NCI-H526 (cell line): ENCODE data around the gene PIGW.

ENCODE experiments used
- DNase-seq, 2 experiments: peaks; one replicate each; lab custom pipeline; 2025; lab: John Stamatoyannopoulos, UW

PIGW gene

GRCh38 chr17:36545465-36546417, 11.0 kb downstream of the PIGW start:
- peak; percentile 91 to 98 for DNase-seq

GRCh38 chr17:36546418-36547093, 11.8 kb downstream of the PIGW start:
- DNase-seq: no peak

GRCh38 chr17:36547776-36548175, 13.0 kb downstream of the PIGW start:
- no peak for DNase-seq

- no peak for DNase-seq
Observed at GRCh38 chr17:36550491-36551417, 16.0 kb downstream of the PIGW start.

- DNase-seq: no peak
Observed at GRCh38 chr17:36553459-36553858, 18.7 kb downstream of the PIGW start.

GRCh38 chr17:36566081-36566480, 31.3 kb downstream of the PIGW start:
- DNase-seq: no peak

GRCh38 chr17:36575028-36575427, 40.2 kb downstream of the PIGW start:
- no peak for DNase-seq

GRCh38 chr17:36576793-36577192, 42.0 kb downstream of the PIGW start:
- no peak for DNase-seq

GRCh38 chr17:36578671-36579070, 43.9 kb downstream of the PIGW start:
- no peak for DNase-seq

- no peak for DNase-seq
Observed at GRCh38 chr17:36583787-36584186, 49.0 kb downstream of the PIGW start.

- no peak for DNase-seq
Observed at GRCh38 chr17:36586138-36586537, 51.4 kb downstream of the PIGW start.
